ENCODE results near the gene ADK. TPM values are rescaled to one million over a fixed set of nuclear protein-coding genes. Genes with fewer than 3 reads are reported as not detected.

The ADK gene
- total and polyA plus RNA-seq, 2 of the 4 experiments (the other 2 are of a cell fraction) = 30.6 to 40.9 TPM

GRCh38 chr10:74453169-74453568 lies 302.1 kb downstream of the ADK start:
- Histone ChIP-seq H2BK15ac (ENCODE audit: low read depth, low read length) (no peak overlapping the region), H4K20me1 (ENCODE audit: insufficient read depth, low read length) (no peaks in the 10 kb centered on the region), H3K14ac (replicated peaks; ENCODE audit: low read depth, low read length) (no peak overlapping the region), H3K36me3 (ENCODE audit: control insufficient read depth, insufficient read depth, low read length) (no peaks in the 10 kb centered on the region), H2BK5ac (ENCODE audit: low read depth, low read length, poor library complexity, severe bottlenecking) (no peak overlapping the region), H3K56ac (ENCODE audit: extremely low read depth, insufficient read depth, low read length) (no peak overlapping the region), H3K4me1 (ENCODE audit: control insufficient read depth, insufficient read depth, low read length) (0 out of 2 replicates have a peak, but pooled peaks cover 1% of the 10 kb centered on the region), H3K9me3 (ENCODE audit: control insufficient read depth, insufficient read depth, low read length) (no peaks in the 10 kb centered on the region), H3K27me3 (ENCODE audit: control insufficient read depth, insufficient read depth, low read length) (no peaks in the 10 kb centered on the region), H3K23ac (ENCODE audit: low read depth, low read length) (no peak overlapping the region), H4K5ac (ENCODE audit: low read depth, low read length) (no peak overlapping the region), H2AFZ (replicated peaks; ENCODE audit: low read length, poor library complexity) (no peak overlapping the region), H3K4me3 (ENCODE audit: insufficient read depth, low read depth, low read length) (no peak overlapping the region), H4K91ac (ENCODE audit: insufficient read depth, low read depth, low read length) (no peak overlapping the region), H3K27ac (ENCODE audit: insufficient read depth, low read length) (no peak overlapping the region), H4K8ac (ENCODE audit: low read depth in 2 of 2, low read length in 2 of 2) (no peak overlapping the region), H2AK9ac (replicated peaks; ENCODE audit: low read depth, low read length, poor library complexity) (no peak overlapping the region), H3K9ac (ENCODE audit: low read depth, low read length) (no peak overlapping the region), H3K9me1 (ENCODE audit: insufficient read depth, low read length) (no peaks in the 10 kb centered on the region), H3K4me2 (ENCODE audit: low read depth, low read length) (no peak overlapping the region), H2BK20ac (ENCODE audit: low read depth, low read length) (no peak overlapping the region), H2BK120ac (ENCODE audit: low read depth, low read length) (no peak overlapping the region), H3K79me1 (ENCODE audit: low read depth in 1 of 2, low read length in 2 of 2) (no peaks in the 10 kb centered on the region), H3K18ac (ENCODE audit: low read depth, low read length) (no peak overlapping the region), H2AK5ac (ENCODE audit: low read depth, low read length) (no peak overlapping the region), H3K4ac (ENCODE audit: low read depth, low read length) (no peak overlapping the region)
- in situ Hi-C loops (cut with MboI; ENCODE audit: low sequenced_read_pairs) = no loop called here
- intact Hi-C loops (cut with micrococcal nuclease) = no loop called here
- BruUV-seq (replicated peaks) = no TSS peak
- WGBS, 2 experiments (ENCODE audit: extremely low coverage in 2 of 2, insufficient read length in 1 of 2) = no CpG with 5 or more reads among the region's 1 CpG
- no peak for DNase-seq
- ChIA-PET CTCF (no interaction called here), POLR2A (ENCODE audit: unreplicated experiment) (no interaction called here)
- ATAC-seq (ENCODE audit: low read depth) = no peak
- TF ChIP-seq RAD21 (IDR thresholded peaks at IDR 0.05; ENCODE audit: low read length) (no peak), MAFK (IDR thresholded peaks at IDR 0.05; ENCODE audit: low read depth, low read length) (no peak), USF2 (IDR thresholded peaks at IDR 0.05; ENCODE audit: low read depth, low read length) (no peak), BHLHE40 (IDR thresholded peaks at IDR 0.05; ENCODE audit: low read depth, low read length) (no peak), MAZ (IDR thresholded peaks at IDR 0.05; ENCODE audit: borderline replicate concordance, low read depth, low read length) (no peak), CTCF (conservative IDR thresholded peaks at IDR 0.05; ENCODE audit: low read depth, low read length) (no peak), RCOR1 (IDR thresholded peaks at IDR 0.05; ENCODE audit: insufficient replicate concordance, low read length) (no peak), SMC3 (IDR thresholded peaks at IDR 0.05; ENCODE audit: low read depth, low read length) (no peak), CEBPB (IDR thresholded peaks at IDR 0.05; ENCODE audit: low read depth, low read length) (no peak), POLR2A (IDR thresholded peaks at IDR 0.05; ENCODE audit: low read depth, low read length) (no peak), MXI1 (IDR thresholded peaks at IDR 0.05; ENCODE audit: borderline replicate concordance, low read depth, low read length) (no peak), CHD1 (IDR thresholded peaks at IDR 0.05; ENCODE audit: low read depth, low read length) (no peak), FOS (IDR thresholded peaks at IDR 0.05; ENCODE audit: low read depth, low read length) (no peak), NFE2L2 (IDR thresholded peaks at IDR 0.05; ENCODE audit: low read depth, low read length) (no peak)
- dilution Hi-C loops (cut with HindIII; ENCODE audit: low sequenced_read_pairs, unreplicated experiment) = no loop called here

Measured in IMR-90 (cell line).